A673 (cell line): Measurements from ENCODE around the gene TRDN. TPM values are rescaled to one million over a fixed set of nuclear protein-coding genes. Genes with fewer than 3 reads are reported as not detected.

ENCODE experiments used
- BruUV-seq: library from RNA; stranded (reverse); fragments of 400-500 nt; replicated peaks from 2 replicates; lab custom pipeline; 2021; lab: Mats Ljungman, UMichigan
- CTCF ChIA-PET: fragments of 300-600 bp; sonication (Branson Sonifier 250); formaldehyde crosslinking; loops from one replicate; lab custom pipeline; 2022; ENCODE audit warnings: antibody characterized with exemption; lab: Charles Lee
- POLR2A ChIA-PET: fragments of 300-600 bp; sonication (Branson Sonifier 250); formaldehyde crosslinking; loops from one replicate; lab custom pipeline; 2022; ENCODE audit warnings: antibody characterized with exemption; ENCODE audit not compliant: low non-redundant PET; lab: Charles Lee
- DNase-seq: peaks from one replicate; pipeline ENCODE4 v3.0.0-alpha.2; 2015; ENCODE audit warnings: low spot score
- H3K27ac ChIP-seq: fragments of 200-600 bp; sonication (generic); 2 replicates; pipeline ENCODE4 v1.5.1; 2016; ENCODE audit warnings: mixed run types, low read depth, mild to moderate bottlenecking, mixed read lengths, antibody characterized with exemption, low read length; ENCODE audit not compliant: poor library complexity, severe bottlenecking
- H3K27me3 ChIP-seq: fragments of 200-600 bp; sonication (generic); replicated peaks from 2 replicates; pipeline ENCODE4 v1.6.1; 2017; ENCODE audit warnings: mixed run types, low read depth, mild to moderate bottlenecking, mixed read lengths, antibody characterized with exemption, low read length; ENCODE audit not compliant: insufficient read depth, poor library complexity
- H3K36me3 ChIP-seq: fragments of 200-600 bp; sonication (generic); 2 replicates; pipeline ENCODE4 v1.6.1; 2016; ENCODE audit warnings: mixed run types, mild to moderate bottlenecking, mixed read lengths, antibody characterized with exemption, low read length; ENCODE audit not compliant: insufficient read depth, poor library complexity, severe bottlenecking
- H3K4me1 ChIP-seq: fragments of 200-600 bp; sonication (generic); 2 replicates; pipeline ENCODE4 v1.6.1; 2017; ENCODE audit warnings: mixed run types, mild to moderate bottlenecking, mixed read lengths, antibody characterized with exemption, low read length; ENCODE audit not compliant: insufficient read depth, poor library complexity, severe bottlenecking
- H3K4me3 ChIP-seq: fragments of 200-600 bp; sonication (generic); 2 replicates; pipeline ENCODE4 v1.5.1; 2016; ENCODE audit warnings: low read depth, mixed run types, mild to moderate bottlenecking, mixed read lengths, low read length; ENCODE audit not compliant: poor library complexity, severe bottlenecking
- H3K9me3 ChIP-seq: fragments of 200-600 bp; sonication (generic); 2 replicates; pipeline ENCODE4 v1.6.1; 2016; ENCODE audit warnings: mixed run types, low read depth, mild to moderate bottlenecking, mixed read lengths, antibody characterized with exemption, low read length; ENCODE audit not compliant: poor library complexity, severe bottlenecking
- EZH2 ChIP-seq: fragments of 200-600 bp; sonication (generic); IDR thresholded peaks from 2 replicates; pipeline ENCODE4 v1.6.1; 2017; ENCODE audit warnings: borderline replicate concordance, low read depth, mild to moderate bottlenecking, mixed read lengths, antibody characterized with exemption, low read length; ENCODE audit not compliant: poor library complexity, severe bottlenecking
- intact Hi-C: fragments of 100-400 bp; cut with micrococcal nuclease; formaldehyde crosslinking; loops from one replicate; pipeline ENCODE4 v1.10.0; 2022; ENCODE audit not compliant: unreplicated experiment
- total RNA-seq: library from RNA; stranded (reverse); gene quantifications from 2 replicates; pipeline ENCODE4 v1.2.3, GENCODE V29; 2021
- TF ChIP-seq, protein P1 (sequence below): fragments of 300-800, 200-600 bp; sonication (generic); conservative IDR thresholded peaks from 2 replicates; pipeline ENCODE4 v1.5.1; 2017; ENCODE audit warnings: low read depth, mild to moderate bottlenecking, antibody characterized with exemption, low read length, moderate library complexity, mixed read lengths

Gene TRDN
- total RNA-seq, 1 experiment from 2014 or later = 3.8 TPM

DNA sequence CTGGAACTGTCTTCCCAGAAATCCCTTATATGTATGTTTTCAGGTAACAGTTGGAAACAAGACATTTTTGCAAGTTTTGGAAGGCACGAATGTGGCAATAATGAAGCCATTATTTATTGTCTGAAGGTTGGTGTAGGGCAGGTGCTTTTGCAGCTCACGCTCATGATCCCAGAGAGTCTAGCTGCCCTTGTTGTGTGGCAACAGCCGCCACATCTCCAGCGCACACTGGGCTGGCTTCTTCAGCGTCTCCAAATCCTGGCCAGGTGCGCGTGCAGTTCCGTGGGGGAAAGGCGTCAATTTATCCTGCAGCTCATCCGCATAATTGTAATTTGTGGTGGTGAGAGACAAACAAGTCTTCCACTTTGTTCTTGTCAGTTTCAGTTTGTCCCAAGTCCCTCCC lies 71.2 kb downstream of the TRDN start:
- intact Hi-C loops = no loop called here
- Histone ChIP-seq H3K4me1 (peaks cover 33% of the 10 kb centered on the region), H3K27me3 (no peaks in the 10 kb centered on the region), H3K36me3 (no peaks in the 10 kb centered on the region), H3K4me3 (no peak overlapping the region), H3K9me3 (no peaks in the 10 kb centered on the region), H3K27ac (no peak overlapping the region)
- CTCF ChIA-PET = no interaction called here
- no peak for DNase-seq
- TF ChIP-seq, protein P1, sequence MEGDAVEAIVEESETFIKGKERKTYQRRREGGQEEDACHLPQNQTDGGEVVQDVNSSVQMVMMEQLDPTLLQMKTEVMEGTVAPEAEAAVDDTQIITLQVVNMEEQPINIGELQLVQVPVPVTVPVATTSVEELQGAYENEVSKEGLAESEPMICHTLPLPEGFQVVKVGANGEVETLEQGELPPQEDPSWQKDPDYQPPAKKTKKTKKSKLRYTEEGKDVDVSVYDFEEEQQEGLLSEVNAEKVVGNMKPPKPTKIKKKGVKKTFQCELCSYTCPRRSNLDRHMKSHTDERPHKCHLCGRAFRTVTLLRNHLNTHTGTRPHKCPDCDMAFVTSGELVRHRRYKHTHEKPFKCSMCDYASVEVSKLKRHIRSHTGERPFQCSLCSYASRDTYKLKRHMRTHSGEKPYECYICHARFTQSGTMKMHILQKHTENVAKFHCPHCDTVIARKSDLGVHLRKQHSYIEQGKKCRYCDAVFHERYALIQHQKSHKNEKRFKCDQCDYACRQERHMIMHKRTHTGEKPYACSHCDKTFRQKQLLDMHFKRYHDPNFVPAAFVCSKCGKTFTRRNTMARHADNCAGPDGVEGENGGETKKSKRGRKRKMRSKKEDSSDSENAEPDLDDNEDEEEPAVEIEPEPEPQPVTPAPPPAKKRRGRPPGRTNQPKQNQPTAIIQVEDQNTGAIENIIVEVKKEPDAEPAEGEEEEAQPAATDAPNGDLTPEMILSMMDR = no peak
- TF ChIP-seq EZH2 = no peak
- BruUV-seq = no TSS peak
- POLR2A ChIA-PET = no interaction called here

DNA sequence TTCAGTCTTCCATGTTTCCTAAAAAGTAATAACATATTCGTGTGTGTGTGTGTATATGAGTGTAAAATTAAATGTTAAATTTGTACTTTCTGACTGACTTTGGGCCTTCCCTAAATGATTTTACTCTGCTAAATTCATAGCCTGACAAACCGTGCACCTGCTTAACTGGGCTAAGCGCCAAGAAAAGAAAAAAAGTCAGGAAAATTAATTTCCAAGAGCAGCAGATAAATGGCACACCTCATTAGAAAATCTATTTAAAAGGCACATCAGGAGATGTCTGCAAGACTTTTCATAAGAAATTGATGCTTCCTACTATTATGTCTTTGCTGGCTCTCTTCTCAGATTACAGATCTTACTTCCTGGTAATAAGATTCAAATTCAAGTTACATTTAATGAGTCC lies 72.4 kb downstream of the TRDN start:
- Histone ChIP-seq H3K36me3 (no peaks in the 10 kb centered on the region), H3K9me3 (no peaks in the 10 kb centered on the region), H3K27me3 (no peaks in the 10 kb centered on the region), H3K4me1 (peaks cover 33% of the 10 kb centered on the region), H3K4me3 (no peak overlapping the region), H3K27ac (no peak overlapping the region)
- POLR2A ChIA-PET = no interaction called here
- CTCF ChIA-PET = no interaction called here
- peak; percentile 40 for DNase-seq
- intact Hi-C loops = no loop called here
- TF ChIP-seq, protein P1 = no peak
- TF ChIP-seq EZH2 = no peak
- no TSS peak for BruUV-seq

DNA sequence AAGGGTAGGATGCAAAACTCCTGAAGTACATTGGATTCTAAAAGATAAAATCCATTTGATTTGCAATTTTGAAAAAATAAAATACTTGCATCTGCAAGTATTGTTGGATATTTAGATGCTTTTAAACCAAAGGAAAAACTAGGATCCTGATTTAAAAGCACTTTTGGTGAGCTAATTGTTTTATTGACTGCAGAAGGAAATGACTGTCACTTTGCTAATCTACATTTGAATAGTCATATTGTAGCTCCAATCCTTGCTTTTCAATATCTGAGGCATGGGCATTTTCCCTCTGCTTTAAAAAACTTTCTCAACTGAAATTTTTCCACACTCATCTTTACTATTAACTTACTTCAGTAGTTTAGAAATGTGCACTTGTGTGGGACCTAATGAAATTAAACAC lies 74.1 kb downstream of the TRDN start:
- intact Hi-C loops = no loop called here
- CTCF ChIA-PET = no interaction called here
- peak; percentile 28 for DNase-seq
- H3K4me3 ChIP-seq = no peak overlapping the region
- H3K9me3 ChIP-seq = no peaks in the 10 kb centered on the region
- no peak for TF ChIP-seq EZH2
- TF ChIP-seq, protein P1 = no peak
- BruUV-seq = no TSS peak
- H3K4me1 ChIP-seq = peaks cover 33% of the 10 kb centered on the region
- POLR2A ChIA-PET = no interaction called here
- H3K27ac ChIP-seq = peak overlapping the region; percentile 40
- no peaks in the 10 kb centered on the region for H3K27me3 ChIP-seq
- H3K36me3 ChIP-seq = no peaks in the 10 kb centered on the region
